HepG2 (cell line): ENCODE measurements around the gene MPST. TPM values are rescaled to one million over a fixed set of nuclear protein-coding genes. Genes with fewer than 3 reads are reported as not detected.

Experiments used
- KIAA2018 ChIP-seq: sonication (generic); formaldehyde crosslinking; IDR thresholded peaks from 2 replicates; pipeline ENCODE4 v1.5.0; 2020; ENCODE audit warnings: mild to moderate bottlenecking, missing genetic modification reagents, borderline replicate concordance
- ZNF431 ChIP-seq: sonication (generic); formaldehyde crosslinking; IDR thresholded peaks from 2 replicates; pipeline ENCODE4 v1.9.0; 2022; ENCODE audit warnings: missing genetic modification reagents, low read depth, mild to moderate bottlenecking, borderline replicate concordance
- polyA plus RNA-seq, 8 experiments: library from polyadenylated mRNA; depleted of rRNA in 3 of 8; stranded (reverse) in 7 of 8; unstranded in 1 of 8; fragments of >200 nt; fragmentation: Illumina TruSeq in 4 of 8; extraction: Trizol in 4 of 8; gene quantifications; 2 replicates each; pipeline versions ENCODE4 v1.2.1 to v1.2.3, GENCODE V29; 2011 to 2016; ENCODE audit warnings: low read depth in 4 of 8, missing spikeins in 1 of 8, mixed read lengths in 1 of 8; ENCODE audit not compliant: insufficient read depth in 1 of 8
- total RNA-seq, 5 experiments: library from RNA; depleted of rRNA; stranded (reverse); fragments of >200 nt; fragmentation: Illumina TruSeq; extraction: Trizol; gene quantifications; 2 replicates each; pipeline ENCODE4 v1.2.3, GENCODE V29; 2016; ENCODE audit warnings: low read depth in 1 of 5

The MPST gene
- total and polyA plus RNA-seq, 2 of the 13 experiments (the other 11 are each of a cell fraction or from before 2014, with no cell fraction given), result 133 to 141 TPM

GRCh38 chr22:37063431-37064420 is 44.2 kb downstream of the MPST start (continued):
- TF ChIP-seq KIAA2018 (CRISPR knock-in tag) (no peak), ZNF431 (CRISPR knock-in tag) (no peak)
